ENCODE data around the gene CDCA3.

The CDCA3 gene

DNA sequence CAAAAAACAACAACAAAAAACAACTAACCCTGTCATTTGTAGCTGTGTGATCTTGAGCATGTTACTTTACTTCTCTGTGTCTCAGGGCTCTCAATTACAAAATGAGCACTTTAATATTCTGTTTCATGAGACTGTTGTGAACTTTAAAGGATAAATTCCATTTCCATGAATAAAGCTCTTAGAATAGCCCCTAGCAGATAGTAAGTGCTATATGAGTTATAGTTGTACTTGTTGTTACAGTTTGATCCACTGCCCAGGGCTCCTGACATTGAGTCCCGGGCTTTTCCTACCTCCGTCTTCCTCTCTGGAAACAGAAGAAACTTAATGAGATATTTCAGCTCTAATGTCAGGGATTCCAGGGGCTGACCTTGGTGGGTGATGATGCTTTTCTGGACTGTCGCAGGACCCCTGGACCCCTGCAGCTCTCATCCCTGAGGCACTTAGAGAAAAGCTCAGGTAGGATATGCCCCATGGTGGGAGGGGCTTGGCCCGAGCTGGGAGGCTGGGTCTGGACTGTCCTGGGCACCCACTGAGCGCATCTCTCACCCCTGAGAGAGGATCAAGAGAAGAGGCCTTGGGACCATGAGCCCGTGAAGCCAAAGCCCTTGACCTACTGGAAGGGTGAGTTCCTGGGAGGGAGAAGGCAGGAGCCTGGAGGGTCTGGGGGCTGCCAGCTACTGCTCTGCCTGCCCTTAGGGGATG is 17.7 kb downstream of the CDCA3 start:
- no peak for DNase-seq

DNA sequence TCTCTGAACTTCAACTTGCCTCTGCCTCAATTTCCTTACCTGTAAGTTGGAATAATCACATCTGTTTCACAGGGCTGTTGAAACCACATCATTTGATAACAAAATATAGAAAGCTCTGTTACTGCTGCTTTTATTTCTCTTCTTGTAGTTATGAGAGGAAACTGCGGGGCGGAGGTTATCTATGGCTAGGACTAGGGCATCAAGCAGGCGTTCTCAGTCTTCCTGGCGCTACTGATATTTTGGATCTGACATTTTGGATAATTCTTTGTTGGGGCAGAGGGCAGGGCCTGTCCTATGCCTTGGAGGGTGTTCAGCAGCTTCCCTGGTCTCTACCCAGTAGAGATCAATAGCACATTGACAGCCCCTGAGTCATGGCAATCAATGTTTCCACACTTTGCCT is 19.0 kb downstream of the CDCA3 start:
- no peak for DNase-seq

DNA sequence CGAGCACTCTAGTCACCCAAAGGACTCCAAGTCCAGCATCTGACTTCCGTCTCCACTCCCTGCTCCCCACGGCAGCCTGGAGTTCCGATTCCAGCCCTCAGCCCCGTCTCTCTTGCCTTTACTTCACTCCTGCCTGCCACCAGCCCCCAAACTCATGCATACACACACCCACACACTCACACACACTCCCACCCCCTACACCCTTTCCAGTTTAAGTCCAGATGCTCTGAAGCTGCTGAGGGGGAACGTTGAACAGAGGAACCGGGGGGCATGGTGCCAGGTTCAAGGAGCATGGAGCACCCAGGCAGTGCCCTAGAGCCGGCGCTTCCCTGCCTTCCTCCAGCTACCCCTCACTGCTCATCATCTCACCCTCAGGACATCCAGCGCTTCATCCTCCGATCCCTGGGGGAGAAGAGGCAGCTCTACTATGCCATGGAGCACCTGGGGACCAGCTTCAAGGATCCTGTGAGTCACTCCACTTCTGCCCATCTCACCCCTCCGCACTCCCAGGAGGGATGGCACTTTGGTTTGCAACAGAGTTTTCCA is 19.6 kb downstream of the CDCA3 start:
- no peak for DNase-seq

DNA sequence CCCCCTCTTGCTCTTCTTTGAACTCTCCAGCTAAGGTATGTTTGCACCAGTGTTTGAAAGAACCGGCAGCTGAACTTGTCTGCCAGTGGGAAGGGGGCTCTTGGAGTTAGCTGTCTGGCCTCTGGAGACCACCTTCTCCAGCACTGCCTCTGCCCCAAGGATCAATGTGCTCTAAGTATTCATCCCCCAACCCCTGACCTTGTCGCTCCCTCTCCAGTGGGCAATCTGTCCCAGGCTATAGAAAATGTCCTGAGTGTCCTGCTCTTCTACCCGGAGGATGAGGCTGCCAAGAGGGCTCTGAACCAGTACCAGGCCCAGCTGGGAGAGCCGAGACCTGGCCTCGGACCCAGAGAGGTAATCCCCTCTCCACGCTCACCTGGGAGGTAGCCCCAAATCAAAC is 20.1 kb downstream of the CDCA3 start:
- no peak for DNase-seq

DNA sequence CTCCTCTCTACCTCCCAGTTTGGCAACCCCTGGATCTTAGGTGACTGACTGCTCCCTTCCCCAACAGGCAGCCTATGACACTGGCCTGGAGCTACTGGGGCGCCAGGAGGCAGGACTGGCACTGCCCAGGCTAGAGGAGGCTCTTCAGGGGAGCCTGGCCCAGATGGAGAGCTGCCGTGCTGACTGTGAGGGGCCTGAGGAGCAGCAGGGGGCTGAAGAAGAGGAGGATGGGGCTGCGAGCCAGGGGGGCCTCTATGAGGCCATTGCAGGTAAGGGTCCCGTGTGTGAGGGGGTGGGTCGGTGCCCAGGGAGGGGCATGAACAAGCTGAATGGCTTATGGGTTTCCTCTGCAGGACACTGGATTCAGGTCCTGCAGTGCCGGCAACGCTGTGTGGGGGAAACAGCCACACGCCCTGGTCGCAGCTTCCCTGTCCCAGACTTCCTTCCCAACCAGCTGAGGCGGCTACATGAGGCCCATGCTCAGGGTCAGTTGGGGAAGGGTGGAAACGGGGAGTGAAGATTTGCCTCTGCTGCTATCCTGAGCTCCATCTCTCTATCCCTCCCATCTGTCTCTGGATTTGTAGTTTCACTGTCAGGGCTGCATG is 20.7 kb downstream of the CDCA3 start:
- DNase-seq, result no peak

DNA sequence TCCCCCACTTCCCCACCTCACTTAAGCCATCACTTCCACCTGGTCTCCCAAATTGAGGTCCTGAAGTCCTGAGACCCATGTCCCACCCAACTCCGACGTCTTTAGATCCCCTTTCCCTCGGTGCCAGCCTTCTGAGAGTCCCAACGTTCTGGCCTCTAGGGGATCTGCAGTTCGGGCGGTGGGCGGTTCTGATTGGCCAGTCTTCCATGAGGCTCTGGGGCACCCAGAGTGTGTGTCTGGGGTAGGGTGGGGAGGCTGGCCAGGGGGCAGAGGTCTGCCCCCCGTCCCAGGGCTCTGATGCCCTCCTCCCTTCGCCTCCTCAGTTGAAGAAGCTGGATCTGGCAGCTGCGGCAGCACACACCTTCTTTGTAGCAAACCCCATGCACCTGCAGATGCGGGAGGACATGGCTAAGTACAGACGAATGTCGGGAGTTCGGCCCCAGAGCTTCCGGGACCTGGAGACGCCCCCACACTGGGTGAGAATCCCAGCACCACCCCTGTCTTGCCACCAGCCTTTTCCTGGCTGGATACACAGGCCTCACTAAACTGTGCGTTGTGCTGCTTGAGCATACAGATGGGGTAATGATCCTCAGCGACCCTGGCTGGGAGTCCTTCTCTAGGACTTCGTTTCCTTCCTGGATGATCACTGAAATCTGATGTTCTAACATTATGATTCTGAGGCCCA is 21.4 kb downstream of the CDCA3 start:
- DNase-seq, result no peak

DNA sequence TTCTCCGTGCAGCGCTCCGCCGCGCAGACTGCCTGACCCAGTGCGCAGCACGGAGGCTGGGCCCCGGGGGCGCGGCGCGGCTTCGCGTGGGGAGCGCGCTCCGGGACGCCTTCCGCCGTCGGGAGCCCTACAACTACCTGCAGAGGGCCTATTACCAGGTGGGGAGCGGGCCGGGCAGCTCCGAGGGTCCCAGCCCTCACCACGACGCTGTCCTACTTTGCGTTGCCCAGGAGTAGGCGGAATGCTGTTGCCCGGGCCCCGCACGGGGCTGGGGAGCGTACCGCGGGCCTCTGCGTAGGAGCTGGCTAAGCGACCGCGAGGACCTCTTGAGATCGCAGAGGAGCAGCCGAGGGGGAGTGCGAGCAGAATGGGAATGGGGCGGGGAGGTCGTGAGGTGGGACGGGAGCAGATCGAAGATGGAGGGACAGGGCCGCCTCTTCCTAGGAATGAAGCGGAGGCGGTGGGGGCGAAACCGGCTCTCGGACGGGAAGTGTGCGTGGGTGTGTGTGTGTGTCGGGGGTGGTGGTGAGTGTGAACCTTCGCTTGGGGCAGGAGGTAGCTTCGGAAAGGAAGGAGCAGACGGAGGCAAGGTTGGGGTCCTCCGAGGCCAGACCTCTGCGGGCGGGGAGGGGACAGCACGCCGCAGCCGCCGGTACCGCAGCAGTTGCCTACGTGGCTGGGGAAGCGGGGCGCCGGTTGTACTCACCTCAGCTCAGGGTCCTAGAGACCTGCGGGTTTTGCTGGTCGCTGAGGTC is 22.1 kb downstream of the CDCA3 start:
- DNase-seq, result peak; percentile 85

DNA sequence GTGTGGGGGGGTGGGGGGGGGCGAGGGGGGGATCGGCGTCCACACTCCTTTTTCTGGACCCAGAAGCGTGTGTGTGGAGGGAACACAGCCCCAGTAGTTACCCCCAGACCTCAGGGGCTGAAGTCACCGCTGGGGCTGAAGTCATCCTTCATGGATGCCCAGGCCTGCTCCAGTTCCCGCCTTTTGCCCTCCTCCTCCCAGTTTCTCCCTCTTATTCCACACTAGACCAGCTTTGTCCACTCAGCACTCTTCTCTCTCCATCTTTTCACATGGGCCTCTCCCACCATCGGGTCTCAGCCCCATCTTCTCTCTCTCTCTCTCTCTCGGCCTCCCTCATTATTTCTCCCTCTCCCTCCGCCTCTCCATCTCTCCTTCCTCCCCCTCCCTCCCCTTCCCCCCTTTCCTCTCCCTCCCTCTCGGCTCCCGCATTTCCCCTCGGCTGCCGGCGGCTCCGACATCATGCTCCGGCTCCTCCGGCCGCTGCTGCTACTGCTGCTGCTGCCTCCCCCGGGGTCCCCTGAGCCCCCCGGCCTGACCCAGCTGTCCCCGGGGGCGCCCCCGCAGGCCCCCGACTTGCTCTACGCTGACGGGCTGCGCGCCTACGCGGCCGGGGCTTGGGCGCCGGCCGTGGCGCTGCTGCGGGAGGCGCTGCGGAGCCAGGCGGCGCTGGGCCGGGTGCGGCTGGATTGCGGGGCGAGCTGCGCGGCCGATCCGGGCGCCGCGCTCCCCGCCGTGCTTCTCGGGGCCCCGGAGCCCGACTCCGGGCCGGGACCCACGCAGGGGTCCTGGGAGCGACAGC is 22.9 kb downstream of the CDCA3 start, which contains the start of gene P3H3:
Gene P3H3, plus strand, starts transcription at position 426 of the 799 bp plus-strand sequence. Its CDS starts 34 bp downstream, at position 460.
- DNase-seq, result peak; percentile 84

DNA sequence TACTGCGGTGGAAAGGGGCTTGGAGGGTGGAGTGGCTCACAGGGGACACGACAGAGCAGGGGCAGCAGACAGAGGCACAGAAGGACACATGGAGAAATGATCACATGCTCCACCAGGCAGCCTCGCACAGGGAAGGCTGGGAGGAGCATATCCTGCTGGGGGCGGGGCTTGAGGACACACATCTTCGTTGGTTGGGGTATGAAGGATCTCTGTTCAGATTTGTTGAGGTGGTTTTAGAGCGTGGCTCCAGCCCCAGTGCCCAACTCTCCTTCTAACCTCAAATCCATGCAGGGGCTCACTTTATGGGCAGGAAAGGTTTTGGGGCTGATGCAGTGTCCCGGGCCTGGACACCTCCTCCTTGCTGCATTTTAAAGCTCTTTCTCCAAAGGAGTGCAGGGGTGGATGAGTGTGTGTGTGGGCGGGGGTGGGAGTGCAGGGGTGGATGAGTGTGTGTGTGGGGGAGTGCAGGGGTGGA is 23.6 kb downstream of the CDCA3 start:
- DNase-seq, result peak; percentile 79

DNA sequence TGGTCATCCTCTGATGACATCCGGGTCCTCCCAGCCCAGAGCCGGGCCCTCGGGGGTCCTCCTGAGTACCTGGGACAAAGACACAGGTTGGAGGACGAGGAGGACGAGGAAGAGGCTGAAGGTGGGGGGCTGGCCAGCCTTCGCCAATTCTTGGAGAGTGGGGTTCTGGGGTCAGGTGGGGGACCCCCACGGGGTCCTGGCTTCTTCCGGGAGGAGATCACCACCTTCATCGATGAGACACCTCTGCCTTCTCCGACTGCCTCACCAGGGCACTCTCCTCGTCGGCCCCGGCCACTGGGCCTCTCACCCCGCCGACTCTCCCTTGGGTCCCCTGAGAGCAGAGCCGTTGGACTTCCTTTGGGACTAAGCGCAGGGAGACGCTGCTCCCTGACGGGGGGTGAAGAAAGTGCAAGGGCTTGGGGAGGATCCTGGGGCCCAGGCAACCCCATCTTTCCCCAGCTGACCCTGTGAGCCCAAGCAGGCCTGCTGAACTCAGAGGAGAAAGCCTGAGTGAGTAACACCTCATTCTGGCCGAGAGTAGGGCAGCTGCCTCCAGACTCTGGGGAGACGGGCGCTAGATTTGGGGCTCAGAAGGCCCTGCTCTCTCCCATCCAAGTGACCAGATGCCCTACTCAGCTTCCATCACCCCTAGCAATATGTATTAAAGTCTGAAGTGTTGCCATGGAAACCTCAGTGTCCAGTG is 24.2 kb downstream of the CDCA3 start:
- DNase-seq, result no peak

DNA sequence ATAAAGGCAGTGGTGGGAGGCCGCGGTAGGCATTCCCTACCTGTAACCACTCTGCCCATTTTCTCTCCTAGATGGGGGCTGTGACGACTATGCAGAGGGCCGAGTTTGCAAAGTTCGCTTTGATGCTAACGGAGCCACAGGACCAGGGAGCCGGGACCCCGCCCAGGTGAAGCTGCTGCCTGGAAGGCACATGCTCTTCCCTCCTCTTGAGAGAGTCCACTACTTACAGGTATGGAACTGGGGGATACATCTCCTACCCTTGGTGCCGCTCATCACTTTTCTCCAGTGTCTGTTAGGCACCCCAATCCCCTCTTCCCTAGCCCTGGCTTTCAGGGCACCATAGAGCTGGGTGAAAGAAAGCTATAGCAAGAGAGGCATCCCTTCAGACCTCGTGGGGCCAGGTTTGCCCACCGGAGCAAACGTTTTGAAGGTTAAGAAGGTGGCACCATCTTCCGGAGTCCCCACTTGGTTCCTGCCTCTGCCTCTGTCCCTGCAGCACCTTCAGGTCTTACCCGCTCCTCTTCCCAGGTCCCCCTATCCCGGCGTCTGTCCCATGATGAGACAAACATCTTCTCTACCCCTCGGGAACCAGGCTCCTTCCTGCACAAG is 24.9 kb downstream of the CDCA3 start:
- no peak for DNase-seq

DNA sequence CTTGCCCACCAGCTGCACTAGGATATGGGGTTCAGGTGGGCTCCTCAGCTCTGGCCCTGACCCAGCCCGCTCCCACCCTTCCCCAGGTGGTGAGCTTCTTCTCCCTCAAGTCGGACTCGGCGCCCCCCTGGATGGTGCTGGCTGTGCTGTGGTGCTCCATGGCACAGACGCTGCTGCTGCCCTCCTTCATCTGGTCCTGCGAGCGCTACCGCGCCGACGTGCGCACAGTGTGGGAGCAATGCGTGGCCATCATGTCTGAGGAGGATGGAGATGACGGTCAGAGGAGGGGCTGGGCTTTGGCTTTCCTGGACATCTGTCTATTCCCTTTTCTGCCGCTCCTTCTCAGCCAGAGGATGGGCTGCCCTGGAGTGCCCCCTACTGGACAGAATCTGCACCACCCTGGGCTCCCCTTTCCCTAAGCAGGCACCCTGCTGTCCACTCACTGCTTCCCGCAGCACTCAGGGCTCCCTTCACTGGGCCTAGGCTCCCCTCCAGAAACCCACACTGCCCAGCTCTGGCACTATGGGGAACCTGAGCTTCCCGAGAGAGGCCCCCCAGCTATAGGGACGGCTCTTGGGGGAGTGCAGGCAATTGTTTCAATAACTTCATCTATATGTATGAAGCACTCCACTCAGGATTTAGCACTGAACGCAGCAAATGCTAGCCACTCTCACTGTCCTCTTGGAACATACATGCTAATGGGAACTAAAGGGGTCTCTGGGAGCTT is 25.5 kb downstream of the CDCA3 start:
- peak; percentile 80 for DNase-seq

DNA sequence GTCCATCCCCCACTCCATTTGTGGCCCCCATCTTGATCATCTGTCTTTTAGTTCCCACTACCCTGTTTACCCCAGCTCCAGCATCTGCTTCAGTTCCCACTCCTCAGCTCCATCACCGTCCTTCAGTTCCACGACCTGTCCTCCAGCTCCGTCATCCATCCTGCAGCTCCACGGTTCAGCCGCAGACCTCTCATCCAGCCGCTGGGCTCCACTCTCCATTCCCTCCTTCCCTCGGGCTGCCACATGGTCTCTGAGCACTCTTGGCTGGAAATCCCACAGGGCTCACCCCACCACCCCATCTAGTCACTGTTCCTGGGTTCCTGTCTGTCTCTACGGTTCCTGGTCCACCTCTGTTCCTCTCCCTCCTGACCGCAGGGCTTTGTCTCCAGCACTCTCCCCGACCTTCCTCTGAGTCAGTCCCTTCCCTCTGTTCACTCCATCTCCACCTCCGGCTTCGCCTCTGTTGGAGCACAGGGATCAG is 26.1 kb downstream of the CDCA3 start:
- DNase-seq, result no peak

DNA sequence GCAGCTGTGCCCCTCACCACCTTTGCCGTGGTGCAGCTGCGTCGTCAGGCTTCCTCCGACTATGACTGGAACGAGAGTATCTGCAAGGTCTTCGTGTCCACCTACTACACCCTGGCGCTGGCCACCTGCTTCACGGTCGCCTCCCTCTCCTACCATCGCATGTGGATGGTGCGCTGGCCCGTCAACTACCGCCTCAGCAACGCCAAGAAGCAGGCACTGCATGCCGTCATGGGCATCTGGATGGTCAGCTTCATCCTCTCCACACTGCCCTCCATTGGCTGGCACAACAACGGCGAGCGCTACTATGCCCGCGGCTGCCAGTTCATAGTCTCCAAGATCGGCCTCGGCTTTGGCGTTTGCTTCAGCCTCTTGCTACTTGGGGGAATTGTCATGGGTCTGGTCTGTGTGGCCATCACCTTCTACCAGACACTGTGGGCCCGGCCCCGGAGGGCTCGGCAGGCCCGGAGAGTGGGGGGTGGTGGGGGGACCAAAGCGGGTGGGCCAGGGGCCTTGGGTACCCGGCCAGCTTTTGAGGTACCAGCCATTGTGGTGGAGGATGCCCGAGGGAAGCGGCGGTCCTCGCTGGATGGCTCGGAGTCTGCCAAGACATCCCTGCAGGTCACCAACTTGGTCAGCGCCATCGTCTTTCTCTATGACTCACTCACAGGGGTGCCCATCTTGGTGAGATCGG is 26.9 kb downstream of the CDCA3 start:
- DNase-seq, result no peak

DNA sequence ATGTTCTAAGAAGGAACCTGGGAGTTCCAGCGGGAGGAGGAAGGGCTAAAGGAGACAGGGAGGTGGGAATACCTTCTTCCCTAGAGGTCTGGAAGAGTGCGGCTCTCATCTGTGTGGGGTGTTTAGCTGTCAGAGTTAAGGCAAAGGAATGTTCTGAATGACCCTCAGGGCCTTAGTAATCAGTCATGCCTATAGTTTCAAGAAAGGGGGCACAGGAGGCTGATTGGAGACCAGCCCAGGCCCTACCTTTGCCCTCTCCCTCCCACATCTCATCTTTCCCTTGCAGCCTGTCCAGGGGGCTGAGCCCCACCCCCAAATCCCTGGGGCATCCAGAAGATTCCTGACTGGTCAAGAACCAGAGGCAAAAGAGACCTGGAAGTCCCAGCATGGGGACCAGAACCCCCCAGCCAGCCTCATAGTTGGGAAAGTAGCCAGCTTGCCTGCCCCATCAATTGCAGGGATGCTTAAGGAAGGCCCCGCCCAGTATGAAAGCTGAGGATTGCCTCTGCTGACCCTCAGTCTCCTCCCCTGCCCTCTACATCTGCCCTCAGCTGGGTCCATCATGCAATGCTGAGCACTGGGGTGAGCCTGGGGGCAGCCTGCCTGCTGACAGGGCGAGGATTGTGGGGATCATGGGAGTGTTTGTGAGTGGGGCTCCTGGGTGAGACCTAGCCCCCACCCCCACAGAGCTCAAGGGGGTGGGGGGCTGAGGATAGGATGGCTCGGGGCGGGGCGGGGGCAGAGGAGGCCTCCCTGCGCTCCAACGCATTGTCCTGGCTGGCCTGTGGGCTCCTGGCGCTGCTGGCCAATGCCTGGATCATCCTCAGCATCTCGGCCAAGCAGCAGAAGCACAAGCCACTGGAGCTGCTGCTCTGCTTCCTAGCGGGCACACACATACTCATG is 27.7 kb downstream of the CDCA3 start:
- DNase-seq, result peak; percentile 33

DNA sequence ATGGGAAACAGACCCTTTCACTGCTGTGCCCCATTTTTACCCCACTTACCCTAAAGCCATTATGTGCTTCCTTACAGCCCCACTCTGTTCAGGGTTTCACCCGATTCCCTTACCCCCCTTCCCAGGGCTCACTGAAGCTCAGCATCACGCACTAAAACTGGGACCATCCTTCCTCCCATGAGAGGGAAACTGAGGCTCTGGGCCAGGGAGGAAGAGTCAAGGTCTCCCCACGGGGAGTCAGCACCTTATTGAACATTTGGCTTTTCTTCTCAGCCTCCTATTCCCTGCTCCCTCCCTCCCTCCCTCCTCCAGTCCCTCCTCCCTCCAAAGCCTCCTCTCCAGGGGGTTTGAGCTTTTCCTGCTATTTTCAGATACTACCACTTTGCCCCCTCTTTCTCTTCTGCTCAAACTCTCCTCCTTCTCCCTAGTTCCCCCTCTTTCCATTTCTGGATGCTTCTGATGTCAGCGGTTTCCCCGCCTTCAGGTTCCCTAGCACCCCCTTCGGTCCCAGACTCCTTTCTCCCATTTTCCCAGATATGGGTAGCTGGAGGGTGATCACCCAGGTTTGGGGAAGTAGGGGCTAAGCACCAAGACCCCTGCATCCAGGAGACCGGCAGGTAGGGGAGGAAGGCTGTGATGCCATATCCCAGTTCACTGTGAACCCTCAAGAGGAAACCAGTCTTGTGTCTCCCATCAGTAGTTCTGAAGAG is 28.5 kb downstream of the CDCA3 start:
- no peak for DNase-seq
